GM12891 (cell line): ENCODE data around the gene MEPCE.

ENCODE experiments used
- POLR2A ChIP-seq: IDR thresholded peaks from 2 replicates; pipeline ENCODE4 v1.6.1; 2011; ENCODE audit warnings: low read depth, low read length, control low read depth
- POLR2AphosphoS5 ChIP-seq: IDR thresholded peaks from 2 replicates; pipeline ENCODE4 v1.6.1; 2011; ENCODE audit warnings: low read depth, low read length, control low read depth
- SPI1 ChIP-seq: IDR thresholded peaks from 2 replicates; pipeline ENCODE4 v1.6.1; 2011; ENCODE audit warnings: low read depth, low read length, control low read depth
- TAF1 ChIP-seq: IDR thresholded peaks from 2 replicates; pipeline ENCODE4 v1.6.1; 2011; ENCODE audit warnings: low read depth, low read length, control low read depth

- no peak for TF ChIP-seq POLR2A
- TF ChIP-seq SPI1 = no peak
- TF ChIP-seq POLR2AphosphoS5 = no peak
- no peak for TF ChIP-seq TAF1
Measured at GRCh38 chr7:100394077-100394476, 35.6 kb upstream of the MEPCE start.
